Hematopoietic multipotent progenitor cell treated with erythropoietin and hydrocortisone succinate and interleukin-3 and kit ligand, for 15 days (in vitro differentiated cells): Measurements from ENCODE around the gene S100A7A.
"Not testable (repeated sequence)": the region's sequence is repeated elsewhere in the genome, so short reads cannot be mapped to it uniquely, and the experiment has no call there.

Experiments
- DNase-seq: peaks from one replicate; pipeline ENCODE4 v3.0.0-alpha.2; 2015; ENCODE audit warnings: low spot score

S100A7A gene

DNA sequence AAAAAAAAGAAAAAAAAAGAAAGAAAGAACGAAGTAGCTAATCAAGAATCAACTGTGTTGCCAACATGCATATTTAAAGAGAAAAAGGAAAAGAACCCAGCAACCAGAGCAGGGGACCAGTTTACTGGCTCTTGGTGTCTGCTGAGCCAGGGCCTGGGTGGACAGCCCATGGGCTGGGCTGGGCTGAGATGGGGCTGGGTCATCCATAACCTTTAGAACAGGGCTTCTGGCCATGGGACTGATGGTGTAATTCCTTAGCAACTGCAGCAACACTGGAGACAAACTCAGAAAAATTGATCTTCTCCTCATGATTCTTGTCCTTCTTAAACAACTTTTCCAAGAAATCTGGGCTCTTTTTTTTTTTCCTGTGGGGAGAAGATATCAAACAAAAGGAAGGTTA is 10.5 kb downstream of the S100A7A start:
- no peak for DNase-seq

DNA sequence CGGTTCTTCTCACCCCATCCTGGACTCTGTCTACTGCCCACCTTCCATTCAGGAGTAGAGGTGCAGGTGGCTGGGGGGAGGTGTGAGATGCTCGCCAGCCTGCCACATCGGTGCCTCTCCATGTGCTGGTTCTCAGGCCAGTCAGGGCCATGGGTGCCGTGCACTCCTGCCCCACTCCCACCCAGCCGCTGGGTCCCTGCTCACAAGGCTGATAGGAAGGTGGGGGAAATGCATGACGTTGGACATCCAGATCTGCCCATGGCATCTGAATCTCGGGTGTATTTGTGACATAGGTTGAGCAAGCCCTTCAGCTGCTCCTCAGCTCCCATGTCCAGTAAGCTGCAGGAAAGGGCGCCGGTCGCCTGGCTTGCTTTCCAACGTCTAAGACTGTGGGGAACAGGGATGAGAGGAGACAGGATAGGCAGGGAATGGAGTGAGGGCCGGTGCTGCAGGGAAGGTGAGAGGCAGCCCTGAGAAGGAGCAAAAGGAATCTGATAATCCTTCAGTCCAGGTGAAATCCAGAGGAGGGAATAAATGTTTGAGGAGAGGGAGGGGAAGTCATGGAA is 11.8 kb downstream of the S100A7A start:
- no peak for DNase-seq

DNA sequence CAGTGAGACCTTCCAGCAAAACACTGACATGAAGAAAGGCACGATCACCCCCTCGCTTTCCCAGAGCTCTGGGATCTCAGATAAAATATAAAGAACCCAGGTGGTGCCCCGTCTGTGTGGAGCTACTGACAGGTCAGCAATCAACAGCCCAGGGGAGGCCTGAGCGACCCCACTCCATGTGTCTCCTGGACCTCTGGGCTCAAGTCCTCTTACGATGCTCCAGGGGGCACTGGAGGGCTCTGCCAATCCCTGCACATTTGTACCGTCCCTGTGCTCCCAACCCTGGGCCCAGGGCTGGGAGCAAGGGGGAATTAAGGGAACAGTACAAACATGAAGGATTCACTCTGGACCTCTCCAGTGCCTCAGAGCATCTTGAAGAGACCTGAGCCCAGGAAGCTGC is 12.5 kb downstream of the S100A7A start:
- DNase-seq: no peak

DNA sequence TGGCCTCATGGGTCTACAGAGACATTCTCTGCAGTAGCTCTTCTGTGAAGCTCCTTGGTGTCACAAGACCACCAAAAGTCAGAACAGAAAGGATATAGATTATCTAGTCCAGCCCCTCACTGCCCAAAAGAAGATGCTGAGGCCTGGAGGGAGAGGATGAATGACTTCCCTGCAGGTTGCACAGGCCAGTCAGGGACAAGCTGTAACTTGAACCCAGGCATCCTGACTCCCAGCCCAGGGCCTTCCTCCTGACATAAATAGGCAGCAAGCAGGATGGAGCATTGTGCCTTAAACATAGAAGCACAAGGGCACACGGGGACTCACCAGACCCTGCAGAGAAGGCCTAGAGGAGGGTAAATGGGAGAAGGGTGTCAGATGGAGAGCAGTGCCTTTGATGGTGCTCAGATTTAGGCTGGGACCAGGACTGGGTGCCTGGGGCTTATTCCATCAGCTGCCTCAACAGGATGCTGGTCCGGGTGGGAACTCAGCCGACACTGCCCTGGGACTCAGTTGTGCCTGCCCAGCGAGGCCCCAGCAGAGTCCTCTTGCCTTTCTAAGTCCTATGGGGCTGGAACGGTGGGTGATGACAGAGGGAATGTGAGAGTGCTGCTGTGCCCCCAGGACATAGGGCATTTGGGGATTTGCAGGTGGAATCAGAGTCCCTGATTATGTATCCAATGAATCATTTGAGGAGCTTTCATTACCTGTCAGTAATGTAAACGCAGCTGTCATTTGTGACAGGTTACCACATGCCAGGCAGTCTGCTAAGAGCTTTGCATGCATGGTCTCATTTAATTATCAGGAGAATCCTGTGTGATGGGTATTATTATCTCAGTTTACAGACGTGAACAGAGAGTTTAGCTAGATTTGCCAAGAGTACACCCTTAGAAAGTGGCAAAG is 13.2 kb downstream of the S100A7A start:
- no peak for DNase-seq

DNA sequence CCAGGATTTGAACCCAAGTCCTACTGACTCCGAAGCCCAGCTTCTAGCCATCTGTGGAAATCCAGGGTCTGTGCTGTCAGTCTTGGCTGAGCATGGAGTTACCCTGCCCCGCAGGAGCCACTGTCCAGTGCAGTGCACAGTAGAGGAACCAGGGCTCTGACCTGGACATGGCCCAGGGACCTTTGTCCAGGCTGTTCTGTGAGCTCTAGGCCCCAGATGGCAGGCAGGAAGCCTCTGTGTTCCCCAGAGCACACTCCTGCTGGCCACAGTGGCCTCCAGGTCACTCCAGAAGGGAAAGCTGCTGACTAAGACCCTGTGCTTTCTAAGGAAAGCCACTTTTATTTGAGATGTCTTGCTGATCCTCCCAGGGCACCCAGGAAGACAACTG is 13.8 kb downstream of the S100A7A start:
- DNase-seq: no peak

DNA sequence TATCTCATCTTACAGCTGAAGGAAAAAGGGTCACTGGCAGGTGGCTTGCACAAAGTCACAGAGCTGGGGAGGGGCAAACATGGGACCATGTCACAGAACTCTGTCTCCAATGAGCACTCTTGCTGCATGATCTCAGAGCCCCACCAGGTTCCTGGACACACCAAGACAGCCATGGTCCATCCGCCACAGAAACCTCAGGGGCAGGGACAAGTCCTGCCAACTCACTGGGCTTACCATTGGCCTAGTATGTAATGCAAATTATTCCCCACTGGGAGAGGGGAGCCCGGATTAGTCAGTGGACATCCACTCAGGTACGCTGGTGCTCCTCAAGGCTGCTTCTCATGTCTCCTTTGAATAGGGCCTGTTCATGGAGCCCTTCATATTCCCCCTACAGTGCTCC is 14.2 kb downstream of the S100A7A start:
- DNase-seq: no peak

DNA sequence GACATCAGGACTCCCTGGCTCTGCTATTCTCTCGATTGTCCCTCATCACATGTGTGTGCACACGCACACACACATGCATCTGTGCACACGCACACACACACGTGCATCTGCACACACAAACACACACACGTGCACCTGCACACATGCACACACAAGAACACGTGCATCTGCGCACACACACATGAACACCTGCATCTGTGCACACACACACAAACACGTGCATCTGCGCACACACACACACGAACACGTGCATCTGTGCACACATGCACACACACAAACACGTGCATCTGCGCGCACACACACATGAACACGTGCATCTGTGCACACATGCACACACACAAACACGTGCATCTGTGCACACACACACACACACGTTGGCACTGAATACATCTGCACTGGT is 14.7 kb downstream of the S100A7A start:
- DNase-seq: no peak

DNA sequence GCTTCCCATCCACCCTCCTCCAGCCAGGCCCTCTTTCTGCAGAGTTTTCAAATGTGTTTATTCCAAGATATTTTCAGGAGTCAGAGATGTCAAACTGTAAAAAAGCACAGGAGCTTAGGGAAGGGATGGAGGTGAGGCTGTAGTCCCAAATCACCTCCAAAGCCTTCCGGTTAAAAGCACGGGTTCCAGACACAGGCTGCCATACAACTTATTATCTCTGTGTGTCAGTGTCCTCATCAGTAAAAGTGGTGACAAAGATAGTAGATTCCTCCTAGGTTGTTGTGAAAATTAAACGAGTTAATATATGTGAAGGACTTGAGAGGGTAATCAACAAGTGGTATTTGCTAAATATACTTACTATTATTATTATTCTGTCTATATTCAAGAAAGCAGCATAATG is 15.1 kb downstream of the S100A7A start:
- DNase-seq: no peak

DNA sequence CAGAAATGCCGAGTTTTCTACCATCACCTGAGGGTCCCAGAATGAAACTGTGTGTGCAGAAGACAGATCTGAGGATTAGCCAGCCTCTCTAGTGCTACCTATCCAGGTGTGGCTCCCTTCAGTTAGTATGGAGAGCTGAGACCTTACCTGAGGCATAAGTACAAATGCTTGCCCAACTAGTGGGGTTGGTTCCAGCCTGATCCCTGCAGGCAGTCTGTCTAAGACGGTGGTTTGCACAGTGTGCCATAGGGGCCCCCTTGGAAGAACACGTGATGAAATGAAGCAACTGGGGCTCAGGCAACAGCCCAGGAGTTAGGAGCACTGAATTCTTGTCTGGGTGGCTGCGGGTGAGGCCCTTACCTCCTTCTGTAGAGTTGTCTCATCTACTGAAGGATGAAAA is 15.6 kb downstream of the S100A7A start:
- no peak for DNase-seq

DNA sequence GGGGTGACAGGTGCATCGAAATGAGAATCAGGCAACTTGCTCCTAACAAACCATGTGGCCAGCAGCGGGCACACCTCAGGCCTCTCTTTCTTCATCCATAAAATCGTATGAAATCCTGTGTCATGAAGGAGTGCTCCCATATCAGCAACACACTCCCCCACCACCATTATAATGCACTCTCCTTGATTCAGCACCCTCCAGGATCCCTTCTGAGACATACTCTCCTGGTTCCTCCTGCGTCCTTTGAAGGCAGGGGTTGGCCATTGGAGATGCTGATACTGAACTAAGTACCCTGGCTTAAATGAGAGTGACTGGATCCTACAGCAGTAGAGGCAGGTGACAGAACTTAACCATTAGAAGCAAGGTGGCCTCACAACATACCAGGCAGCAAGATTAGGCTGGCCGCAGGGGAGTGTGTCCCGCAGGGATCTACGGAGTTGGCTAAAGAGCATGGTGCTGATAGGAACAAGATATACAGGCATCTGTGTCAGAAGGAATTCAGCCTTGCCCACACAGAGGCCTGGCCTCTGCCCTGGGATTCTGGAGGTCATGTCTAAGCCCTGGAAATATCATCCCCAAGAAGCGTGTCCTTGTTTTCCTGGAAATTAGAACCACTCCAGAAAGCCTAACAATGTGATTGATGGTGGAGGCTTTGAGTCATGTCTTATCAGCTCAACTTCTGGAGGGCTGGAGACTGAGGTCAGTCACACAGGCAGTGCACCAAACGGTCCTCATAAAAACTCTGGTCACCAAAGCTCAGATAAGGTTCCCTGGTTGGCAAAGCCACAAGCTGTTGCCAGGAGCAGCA is 16.8 kb downstream of the S100A7A start:
- no peak for DNase-seq

DNA sequence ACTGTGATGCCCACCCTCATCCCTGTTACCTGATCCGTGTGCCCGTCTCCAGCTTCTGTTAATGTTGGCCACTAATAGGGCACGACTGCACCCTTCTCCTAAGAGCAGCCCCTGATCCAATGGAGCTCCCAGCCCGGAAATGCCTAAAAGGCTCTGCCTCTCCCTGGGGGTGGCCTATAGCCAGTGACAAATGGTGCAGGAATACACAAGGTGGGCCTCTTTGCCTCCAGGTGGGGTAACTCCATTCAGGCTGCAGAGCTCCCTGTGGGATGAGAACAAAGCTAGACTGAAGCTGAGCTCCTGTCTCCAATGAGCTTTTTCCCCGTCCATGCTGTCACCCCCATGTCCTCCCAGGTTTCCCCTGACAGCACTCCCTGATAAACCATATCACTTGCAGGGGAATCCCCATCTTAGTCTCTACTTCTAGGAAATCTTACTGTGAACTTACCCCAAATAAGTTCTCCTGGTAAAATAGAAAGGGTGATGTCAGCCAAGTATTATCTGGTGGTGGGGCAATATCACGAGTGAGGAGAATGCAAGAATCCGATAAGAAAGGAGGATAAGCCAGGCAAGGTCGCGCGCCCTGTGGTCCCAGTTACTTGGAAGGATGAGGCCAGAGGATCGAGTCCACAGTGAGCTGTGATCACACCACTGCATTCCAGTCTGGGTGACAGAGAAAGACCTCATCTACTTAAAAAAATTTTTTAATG is 18.6 kb downstream of the S100A7A start:
- DNase-seq: no peak

DNA sequence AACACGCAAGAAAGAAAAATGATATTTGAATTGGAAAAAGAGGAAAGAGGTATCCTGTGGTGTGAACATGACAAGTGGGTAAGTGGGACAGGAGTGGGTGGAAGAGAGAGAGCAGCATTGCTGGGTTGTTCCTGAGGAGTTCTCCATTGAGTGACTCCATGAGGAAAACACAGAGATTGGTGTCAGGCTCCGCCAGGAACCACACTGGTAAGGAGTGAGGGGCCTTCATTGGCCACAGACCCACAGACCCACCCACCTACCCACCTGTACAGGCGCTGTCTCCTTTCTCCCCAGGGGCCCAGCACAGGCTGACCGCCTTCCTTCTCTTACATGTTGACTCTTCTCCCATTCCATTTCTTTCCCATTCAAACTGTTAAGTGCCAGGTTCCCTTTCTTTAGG is 20.9 kb downstream of the S100A7A start:
- no peak for DNase-seq

DNA sequence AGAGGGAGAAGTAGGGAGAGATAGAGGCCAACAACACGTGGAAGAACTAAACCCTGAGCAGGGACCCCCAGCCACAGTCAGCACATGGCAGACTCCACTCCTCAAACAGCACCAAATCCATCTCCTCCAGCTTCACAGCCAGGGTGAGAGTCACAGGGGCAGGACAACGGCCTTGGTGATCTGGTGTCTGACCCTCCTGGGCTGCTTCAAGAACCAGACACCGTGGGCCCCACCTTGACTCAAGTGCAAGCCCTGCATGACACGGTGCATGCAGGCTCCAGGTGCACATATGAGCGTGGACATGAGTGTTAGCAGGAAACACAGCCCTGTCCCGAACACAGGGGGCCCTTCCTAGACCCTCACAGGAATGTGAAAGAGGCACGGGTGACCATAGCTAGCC is 22.3 kb downstream of the S100A7A start:
- no peak for DNase-seq

DNA sequence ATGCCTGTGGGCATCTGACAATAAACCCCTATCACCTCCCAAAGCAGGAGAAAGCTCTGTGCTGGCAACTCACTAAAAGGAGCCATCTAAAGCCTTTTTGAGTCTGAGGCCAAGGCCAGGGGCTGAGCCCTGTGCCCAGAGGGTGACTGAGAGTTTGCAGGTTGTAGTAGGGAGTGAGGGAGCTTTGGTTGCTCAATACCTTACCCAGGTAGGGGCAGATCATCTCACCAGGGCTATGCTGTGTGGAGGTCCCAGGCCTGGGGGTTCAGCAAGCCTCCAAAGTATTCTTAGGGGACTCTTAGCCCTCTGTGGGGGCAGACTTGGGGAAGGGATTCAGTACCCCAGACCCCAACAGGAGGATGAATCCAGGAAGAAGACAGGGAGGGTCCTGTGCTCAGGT is 23.0 kb downstream of the S100A7A start:
- DNase-seq: no peak

DNA sequence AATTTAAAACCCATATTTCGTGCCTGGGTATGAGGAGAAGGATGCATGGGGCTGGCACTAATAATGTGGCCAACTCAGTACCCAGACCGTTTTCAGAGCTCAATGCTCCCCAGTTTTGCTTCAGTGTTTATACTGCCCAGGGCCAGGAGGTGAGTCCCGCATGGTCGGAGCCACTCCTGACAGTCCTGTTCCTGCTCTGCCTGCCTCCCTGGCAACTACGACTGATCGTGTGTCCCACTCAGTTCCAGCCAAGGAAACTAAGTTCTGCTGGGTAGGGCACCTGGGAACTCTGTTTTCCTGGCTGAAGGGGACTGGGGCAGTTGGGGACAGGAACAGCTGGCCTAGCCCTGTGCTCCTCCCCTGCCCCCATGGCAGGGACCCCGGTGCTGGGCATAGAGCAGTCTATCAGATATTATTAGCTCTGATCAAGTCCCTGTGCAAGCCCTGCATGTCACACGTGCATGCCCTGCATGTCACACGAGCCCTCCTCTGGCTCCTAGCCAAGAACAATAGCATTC is 25.0 kb downstream of the S100A7A start:
- DNase-seq: no peak

DNA sequence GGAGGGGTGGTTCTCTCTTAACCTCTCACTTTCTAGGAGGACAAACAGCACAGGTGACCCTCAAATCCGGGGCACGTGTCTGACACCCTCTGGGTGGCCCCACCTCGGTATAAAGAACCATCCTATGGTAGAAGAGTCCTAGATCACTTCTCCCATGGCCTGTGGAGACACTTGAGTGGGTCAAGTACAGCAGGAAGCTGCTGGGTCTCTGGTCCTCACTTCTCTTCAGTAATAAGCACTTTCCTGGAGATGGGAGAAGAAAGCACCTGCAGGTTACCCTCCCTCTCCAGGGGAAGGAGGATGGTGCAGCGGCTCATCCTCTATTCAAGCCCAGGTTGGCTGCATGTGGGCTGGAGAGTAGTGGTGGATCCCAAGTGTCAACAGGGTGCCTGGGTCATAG is 27.2 kb downstream of the S100A7A start:
- DNase-seq: no peak

DNA sequence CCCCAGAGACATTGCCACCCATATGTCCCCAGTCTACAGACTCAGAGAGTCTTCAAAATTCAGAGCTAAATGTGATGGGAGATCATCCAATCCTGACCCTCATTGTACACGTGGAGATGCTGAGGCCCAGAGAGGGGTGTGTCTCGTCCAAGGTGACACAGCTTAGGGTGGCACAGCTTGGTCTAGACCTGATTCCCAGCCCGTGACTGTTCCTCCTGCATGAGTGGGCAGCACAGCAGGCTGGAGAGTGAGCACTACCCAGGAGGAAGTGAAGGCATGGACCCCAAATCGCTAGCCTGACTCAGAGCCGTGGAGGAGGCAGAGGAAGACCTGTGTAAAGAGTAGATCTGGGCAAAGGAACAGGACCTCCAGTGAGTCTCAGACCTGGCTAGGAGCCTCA is 27.8 kb downstream of the S100A7A start:
- DNase-seq: no peak

DNA sequence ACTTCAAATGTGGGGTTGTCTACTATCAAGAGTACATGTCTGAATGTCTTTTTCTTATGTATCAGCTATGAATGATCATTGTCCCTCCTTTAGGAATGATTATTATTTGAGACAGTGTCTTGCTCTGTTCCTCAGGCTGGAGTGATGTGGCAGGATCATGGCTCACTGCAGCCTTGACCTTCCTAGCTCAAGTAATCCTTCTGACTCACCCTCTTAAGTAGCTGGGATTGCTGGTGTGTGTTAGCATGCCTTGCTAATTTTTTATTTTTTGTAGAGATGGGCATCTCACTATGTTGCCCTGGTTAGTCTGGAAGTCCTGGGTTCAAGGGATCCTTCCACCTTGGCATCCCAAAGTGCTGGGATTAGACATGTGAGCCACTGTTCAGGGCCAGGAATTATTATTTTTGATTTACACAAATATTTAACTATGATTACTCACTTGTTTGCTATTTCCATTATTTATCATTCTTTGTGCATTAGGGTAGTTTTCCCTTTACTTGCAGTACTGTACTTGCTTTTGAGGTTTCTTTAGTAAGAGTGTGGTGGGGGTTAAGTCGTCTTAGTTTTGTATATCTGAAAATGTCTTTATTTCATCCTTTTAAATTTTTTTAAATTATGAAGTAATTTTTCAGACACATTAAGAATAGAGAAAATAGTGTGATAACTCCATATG is 31.3 kb downstream of the S100A7A start:
- DNase-seq: no peak

DNA sequence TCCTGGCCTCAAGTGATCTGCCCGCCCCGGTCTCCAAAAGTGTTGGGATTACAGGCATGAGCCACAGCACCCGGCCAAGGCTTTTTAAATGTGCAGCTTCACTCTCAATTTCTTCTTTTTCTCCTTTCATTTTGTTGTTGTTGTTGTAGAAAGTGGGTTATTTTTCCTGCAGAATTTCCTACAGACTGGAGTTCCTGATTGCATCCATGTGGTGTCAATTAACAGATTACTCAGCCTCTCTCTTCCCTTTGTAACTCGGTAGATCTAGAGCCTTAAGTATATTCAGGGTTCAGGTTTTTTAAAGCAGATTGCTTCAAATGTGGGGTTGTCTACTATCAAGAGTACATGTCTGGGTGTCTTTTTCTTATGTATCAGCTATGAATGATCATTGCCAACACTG is 32.5 kb downstream of the S100A7A start:
- DNase-seq: not testable (repeated sequence)

DNA sequence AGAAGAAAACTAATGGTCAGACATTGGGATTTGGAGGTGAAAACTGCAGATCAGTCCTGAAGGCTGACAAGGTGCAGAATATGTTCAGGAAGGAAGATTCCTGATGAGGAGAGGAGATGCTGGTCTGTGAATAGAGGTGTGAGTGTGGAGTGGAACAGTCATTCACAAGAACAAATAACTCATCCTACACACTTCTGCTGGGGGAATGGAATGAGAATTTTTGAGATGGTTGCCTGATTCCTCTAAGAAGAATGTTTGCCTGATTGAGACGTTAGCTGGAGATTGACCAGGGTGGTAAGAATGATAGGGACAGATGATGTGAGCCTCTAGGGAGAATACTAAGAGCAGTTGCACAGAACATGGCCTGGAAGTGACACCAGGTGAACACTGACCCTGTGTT is 40.1 kb downstream of the S100A7A start:
- DNase-seq: no peak

DNA sequence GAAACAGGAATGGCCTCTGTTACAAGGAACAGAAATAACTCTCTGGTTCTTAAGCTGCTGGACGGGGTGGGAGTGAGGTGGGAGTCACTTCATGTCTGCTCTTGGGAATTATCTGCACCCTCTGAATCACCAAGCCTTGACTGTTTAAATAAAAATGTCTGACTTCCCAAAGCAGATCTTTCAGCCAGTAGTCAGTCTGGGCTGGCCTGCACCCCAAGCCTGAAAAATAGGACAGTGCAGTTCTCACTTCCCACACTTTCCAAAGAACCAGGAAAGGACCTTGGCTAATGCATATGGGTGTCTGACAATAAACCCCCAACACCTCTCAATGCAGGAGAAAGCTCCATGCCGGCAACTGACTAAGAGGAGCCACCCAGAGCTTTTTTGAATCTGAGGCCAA is 43.3 kb downstream of the S100A7A start:
- DNase-seq: no peak

DNA sequence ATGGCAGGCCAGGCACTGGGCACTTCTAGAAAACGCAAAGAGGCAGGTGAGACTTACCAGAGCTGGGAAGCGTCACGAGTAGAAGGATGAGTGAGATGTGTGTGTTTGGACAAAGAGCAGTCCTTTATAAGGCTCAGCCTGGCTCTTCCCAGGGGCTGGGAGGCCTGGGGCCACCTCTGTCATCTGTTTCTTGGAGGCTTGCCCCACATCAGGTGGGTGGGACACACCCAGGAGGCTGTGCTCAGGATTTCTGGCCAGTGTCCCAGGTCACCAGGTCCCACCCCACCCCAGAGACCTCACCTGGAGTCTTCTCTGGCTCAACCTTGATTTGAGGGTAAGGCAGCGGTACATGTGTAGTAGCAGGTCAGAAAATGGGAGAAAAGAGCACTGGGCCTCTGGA is 44.2 kb downstream of the S100A7A start, which contains the start of gene S100A7:
Gene S100A7 (minus strand): TSS at position 101 of the 400 bp plus-strand sequence. CDS start 1,638 bp downstream, outside the sequence.
- DNase-seq: no peak
